Neuron (in vitro differentiated cells): ENCODE measurements around the gene PSTPIP2.
"Not testable (repeated sequence)": the region's sequence is repeated elsewhere in the genome, so short reads cannot be mapped to it uniquely, and the experiment has no call there.

Experiments
- H2AFZ ChIP-seq: one replicate; pipeline ENCODE4 v1.6.1; 2013; ENCODE audit warnings: low read depth, mild to moderate bottlenecking, inconsistent platforms, low read length, moderate library complexity
- H3K27me3 ChIP-seq: one replicate; pipeline ENCODE4 v1.6.1; 2013; ENCODE audit warnings: low read length; ENCODE audit not compliant: insufficient read depth
- H3K36me3 ChIP-seq: one replicate; pipeline ENCODE4 v1.6.1; 2013; ENCODE audit warnings: low read length; ENCODE audit not compliant: insufficient read depth
- H3K4me1 ChIP-seq: one replicate; pipeline ENCODE4 v1.6.1; 2013; ENCODE audit warnings: low read length; ENCODE audit not compliant: insufficient read depth
- H3K4me3 ChIP-seq: 2 replicates; pipeline ENCODE4 v1.5.1; 2013; ENCODE audit warnings: mild to moderate bottlenecking, low read length, moderate library complexity
- H3K9me3 ChIP-seq: one replicate; pipeline ENCODE4 v1.6.1; 2013; ENCODE audit warnings: low read length

Gene PSTPIP2

DNA sequence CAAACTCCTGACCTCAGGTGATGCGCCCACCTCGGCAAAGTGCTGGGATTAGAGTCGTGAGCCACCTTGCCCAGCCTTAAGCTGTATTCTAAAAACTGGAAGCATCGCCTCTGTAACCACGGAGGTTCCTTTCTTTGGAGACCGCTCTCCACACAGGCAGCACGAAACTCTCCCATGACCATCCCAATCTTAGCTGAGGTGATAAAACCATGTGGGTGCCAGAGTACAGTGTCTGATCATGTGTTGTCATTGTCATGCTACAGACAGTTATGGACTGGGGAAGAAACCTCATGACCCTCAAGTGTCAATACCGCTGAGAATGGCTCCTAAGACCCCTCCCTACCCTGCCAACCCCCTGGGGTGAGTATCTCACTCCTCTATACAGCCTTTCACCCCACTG is 63.5 kb downstream of the PSTPIP2 start:
- Histone ChIP-seq H3K27me3 (no peaks in the 10 kb centered on the region), H3K4me1 (no peaks in the 10 kb centered on the region), H2AFZ (no peak overlapping the region), H3K9me3 (peaks cover 2% of the 10 kb centered on the region), H3K36me3 (peaks cover 4% of the 10 kb centered on the region), H3K4me3 (no peak overlapping the region)

DNA sequence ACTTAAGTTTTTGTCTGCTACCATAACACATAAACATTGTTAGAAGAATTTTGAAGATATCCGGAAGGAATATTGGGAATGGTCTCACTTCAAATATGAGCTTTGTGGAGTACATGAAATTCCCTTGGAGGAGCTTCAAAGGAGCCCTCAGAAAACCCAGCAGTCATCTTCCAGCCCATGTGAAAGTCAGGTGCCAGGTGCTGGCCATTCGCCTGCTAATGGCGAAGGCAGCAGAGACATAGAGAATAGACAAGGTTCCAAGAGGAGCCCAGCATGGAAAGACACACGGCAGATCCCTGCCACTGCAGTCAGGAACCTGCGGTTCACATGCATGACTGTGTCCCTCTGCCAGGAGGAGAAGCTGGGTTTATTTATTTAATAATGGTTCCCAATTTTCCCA is 64.9 kb downstream of the PSTPIP2 start:
- H2AFZ ChIP-seq: no peak overlapping the region
- peaks cover 4% of the 10 kb centered on the region for H3K36me3 ChIP-seq
- peaks cover 5% of the 10 kb centered on the region for H3K9me3 ChIP-seq
- no peaks in the 10 kb centered on the region for H3K4me1 ChIP-seq
- H3K27me3 ChIP-seq: no peaks in the 10 kb centered on the region
- no peak overlapping the region for H3K4me3 ChIP-seq

DNA sequence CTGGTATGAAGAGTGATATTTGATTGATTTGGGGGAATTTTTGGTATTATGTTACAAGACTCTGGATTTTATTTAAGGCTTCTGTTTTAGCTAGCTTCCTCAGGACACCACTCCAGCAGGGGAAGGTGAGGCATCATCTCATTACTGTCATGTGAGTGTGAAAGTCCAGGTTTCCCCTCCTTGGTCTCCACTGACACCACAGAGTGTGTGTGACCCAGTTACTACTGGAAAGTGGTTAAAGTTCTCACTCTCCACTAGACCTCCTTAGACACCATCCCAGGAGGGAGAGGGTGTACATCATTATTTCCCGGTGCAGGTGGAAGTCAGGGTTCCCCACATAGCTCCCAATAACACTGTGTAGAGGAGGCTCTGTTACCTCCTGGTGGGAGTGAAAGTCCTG is 69.1 kb downstream of the PSTPIP2 start:
- Histone ChIP-seq H3K4me1 (no peaks in the 10 kb centered on the region), H3K9me3 (peaks cover 5% of the 10 kb centered on the region), H3K4me3 (no peak overlapping the region), H3K27me3 (no peaks in the 10 kb centered on the region), H3K36me3 (no peaks in the 10 kb centered on the region), H2AFZ (no peak overlapping the region)

DNA sequence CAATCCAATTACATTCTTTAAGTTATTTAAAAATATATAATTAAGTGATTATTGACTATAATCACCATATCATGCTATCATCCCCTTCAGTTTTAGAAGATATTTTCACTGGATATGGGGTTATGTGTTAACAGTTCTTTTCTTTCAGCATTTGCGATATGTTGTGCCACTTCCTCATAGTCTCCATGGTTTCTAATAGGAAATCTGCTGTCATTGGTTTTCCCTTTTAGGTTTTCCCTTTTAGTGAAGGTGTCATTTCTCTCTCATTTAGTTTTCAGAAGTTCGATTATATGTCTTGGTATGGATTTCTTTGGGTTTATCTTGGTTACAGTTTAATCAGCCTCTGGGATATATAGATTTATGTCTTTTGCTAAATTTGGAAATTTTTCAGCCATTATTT is 70.2 kb downstream of the PSTPIP2 start:
- H3K9me3 ChIP-seq: peaks cover 5% of the 10 kb centered on the region
- no peaks in the 10 kb centered on the region for H3K27me3 ChIP-seq
- H3K4me3 ChIP-seq: no peak overlapping the region
- no peaks in the 10 kb centered on the region for H3K36me3 ChIP-seq
- H3K4me1 ChIP-seq: no peaks in the 10 kb centered on the region
- H2AFZ ChIP-seq: no peak overlapping the region

DNA sequence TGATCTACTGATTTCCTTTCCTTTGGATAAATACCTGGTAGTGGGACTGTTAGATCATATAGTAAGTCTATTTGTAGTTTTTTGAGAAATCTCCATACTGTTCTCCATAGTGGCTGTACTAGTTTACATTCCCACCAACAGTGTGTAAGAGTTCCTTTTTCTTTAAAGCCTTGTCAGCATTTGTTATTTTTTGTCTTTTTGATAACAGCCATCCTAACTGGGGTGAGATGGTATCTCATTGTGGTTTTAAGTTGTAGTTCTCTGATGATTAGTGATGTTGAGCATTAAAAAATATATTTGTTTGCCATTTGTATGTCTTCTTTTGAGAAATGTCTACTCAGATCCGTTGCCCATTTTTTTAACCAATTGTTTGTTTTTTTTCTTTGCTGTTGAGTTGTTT is 71.0 kb downstream of the PSTPIP2 start:
- Histone ChIP-seq H3K9me3 (peaks cover 5% of the 10 kb centered on the region), H3K4me1 (no peaks in the 10 kb centered on the region), H2AFZ (no peak overlapping the region), H3K27me3 (no peaks in the 10 kb centered on the region), H3K4me3 (no peak overlapping the region), H3K36me3 (no peaks in the 10 kb centered on the region)

DNA sequence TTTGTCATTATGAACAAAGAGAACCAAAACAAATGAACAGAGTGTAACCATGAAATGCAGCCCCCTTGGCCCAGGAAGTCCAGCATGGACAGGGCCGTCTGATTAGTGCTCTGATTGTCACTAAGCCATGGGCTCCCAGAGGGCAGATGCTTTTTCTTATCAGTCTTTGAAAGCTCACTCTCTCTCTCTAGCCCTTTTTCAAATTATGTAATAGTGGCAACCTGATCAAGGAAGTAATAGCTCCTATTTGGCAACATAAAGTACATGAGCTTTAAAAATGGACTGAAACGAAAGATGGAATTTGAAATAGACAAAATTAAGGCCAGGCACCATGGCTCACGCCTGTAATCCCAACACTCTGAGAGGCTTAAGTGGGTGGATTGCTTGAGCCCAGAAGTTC is 72.5 kb downstream of the PSTPIP2 start:
- peaks cover 5% of the 10 kb centered on the region for H3K9me3 ChIP-seq
- H2AFZ ChIP-seq: no peak overlapping the region
- H3K36me3 ChIP-seq: no peaks in the 10 kb centered on the region
- H3K4me1 ChIP-seq: no peaks in the 10 kb centered on the region
- H3K4me3 ChIP-seq: no peak overlapping the region
- no peaks in the 10 kb centered on the region for H3K27me3 ChIP-seq

DNA sequence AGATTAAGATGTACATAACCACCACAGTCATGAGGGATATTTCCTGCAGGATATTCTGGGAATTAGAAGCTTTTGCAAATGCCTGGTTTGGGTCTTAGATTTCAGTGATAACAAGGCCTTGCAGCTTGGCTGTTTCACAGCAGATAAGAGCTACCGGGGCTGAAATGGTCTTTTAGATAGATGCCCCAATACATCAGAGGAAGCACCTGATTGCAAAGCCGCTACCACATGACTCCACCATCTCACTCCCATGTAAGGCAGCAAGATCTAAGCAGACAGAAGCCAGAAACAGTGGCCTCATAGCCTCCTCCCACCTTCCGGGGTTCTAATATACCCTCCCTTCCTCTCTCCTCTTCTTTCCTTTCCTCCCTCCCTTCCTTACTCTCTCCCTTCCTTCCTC is 73.8 kb downstream of the PSTPIP2 start:
- Histone ChIP-seq H3K4me1 (no peaks in the 10 kb centered on the region), H3K4me3 (no peak overlapping the region), H2AFZ (no peak overlapping the region), H3K9me3 (peaks cover 3% of the 10 kb centered on the region), H3K36me3 (no peaks in the 10 kb centered on the region), H3K27me3 (no peaks in the 10 kb centered on the region)

DNA sequence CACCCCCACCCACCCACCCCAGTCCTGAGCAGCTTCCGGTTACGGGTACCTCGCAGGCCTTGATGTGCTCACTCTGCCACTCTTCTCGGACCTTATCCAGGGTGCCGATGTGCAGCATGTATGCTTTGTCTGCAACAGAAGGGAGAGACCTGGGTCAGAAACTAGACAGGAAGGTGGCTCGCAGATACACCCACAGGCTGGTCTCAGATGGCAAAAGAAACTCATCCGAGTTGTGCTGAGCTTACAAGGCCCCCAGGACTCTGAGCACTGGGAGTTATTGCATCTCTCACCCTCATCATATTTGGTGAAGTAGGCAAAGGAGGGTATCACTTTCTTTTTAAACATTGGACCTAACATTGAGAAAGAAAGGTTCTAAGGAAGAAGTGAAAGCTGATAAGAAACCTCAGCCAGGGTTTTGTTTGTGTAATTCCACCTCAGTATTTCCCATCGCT is 74.3 kb downstream of the PSTPIP2 start:
- H3K4me1 ChIP-seq: no peaks in the 10 kb centered on the region
- H3K9me3 ChIP-seq: peaks cover 3% of the 10 kb centered on the region
- no peak overlapping the region for H2AFZ ChIP-seq
- H3K4me3 ChIP-seq: no peak overlapping the region
- no peaks in the 10 kb centered on the region for H3K36me3 ChIP-seq
- H3K27me3 ChIP-seq: no peaks in the 10 kb centered on the region

DNA sequence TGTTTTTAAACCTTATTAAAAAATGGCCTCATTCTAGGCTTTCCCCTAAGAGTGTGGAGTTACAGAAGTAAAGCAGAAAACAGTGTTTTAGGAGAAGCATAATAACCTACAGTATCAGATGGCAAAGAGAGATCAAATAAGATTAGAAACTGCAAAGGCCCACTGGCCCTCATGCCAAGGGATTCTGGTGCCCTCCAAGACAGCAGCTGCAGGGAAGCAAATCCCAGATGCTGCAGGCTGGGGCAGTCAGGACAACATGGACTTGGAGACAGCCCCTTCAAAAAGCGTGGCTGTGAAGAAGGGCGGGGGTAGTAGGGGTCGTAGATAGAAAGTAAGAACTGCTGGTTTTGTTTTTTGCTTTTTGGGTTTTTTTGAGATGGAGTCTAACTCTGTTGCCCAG is 76.6 kb downstream of the PSTPIP2 start:
- no peaks in the 10 kb centered on the region for H3K36me3 ChIP-seq
- no peaks in the 10 kb centered on the region for H3K4me1 ChIP-seq
- no peak overlapping the region for H2AFZ ChIP-seq
- no peaks in the 10 kb centered on the region for H3K9me3 ChIP-seq
- no peak overlapping the region for H3K4me3 ChIP-seq
- H3K27me3 ChIP-seq: no peaks in the 10 kb centered on the region

DNA sequence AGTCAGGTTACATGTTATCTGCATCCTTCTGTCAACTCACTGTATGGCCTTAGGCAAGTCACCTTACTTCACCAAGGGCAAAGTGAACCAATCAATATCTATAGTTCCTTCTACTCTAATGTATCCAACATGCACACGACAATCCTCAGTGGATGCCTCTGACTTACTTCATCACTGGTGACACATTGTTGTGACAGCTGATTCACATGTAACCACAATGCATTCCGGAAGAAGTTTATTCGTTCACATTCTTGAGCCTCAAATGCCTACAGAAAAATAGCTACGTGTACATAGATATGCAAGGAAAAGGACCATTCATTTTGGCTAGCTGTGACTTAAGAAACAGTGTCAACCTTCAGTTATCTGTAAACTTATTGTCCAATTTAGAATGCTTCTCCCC is 78.6 kb downstream of the PSTPIP2 start:
- H3K9me3 ChIP-seq: peaks cover 4% of the 10 kb centered on the region
- no peaks in the 10 kb centered on the region for H3K4me1 ChIP-seq
- H3K36me3 ChIP-seq: no peaks in the 10 kb centered on the region
- no peaks in the 10 kb centered on the region for H3K27me3 ChIP-seq
- no peak overlapping the region for H2AFZ ChIP-seq
- H3K4me3 ChIP-seq: no peak overlapping the region

DNA sequence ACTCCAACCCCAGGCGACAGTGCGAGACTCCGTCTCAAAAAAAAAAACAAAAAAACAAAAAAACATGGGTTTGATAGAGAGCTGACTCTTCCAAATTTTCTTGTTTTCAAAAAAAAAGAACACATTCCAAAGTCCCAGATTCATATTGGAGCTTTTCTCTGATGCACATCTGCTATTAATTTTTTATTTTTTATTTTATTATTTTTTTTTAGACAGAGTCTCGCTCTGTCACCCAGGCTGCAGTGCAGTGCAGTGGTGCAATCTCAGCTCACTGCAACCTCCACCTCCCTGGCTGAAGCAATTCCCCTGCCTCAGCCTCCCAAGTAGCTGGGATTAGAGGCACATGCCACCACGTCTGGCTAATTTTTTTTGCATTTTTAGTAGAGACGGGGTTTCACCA is 79.5 kb downstream of the PSTPIP2 start:
- H3K4me3 ChIP-seq, H3K36me3 ChIP-seq, H3K9me3 ChIP-seq, H3K27me3 ChIP-seq, H2AFZ ChIP-seq, H3K4me1 ChIP-seq: not testable (repeated sequence)

DNA sequence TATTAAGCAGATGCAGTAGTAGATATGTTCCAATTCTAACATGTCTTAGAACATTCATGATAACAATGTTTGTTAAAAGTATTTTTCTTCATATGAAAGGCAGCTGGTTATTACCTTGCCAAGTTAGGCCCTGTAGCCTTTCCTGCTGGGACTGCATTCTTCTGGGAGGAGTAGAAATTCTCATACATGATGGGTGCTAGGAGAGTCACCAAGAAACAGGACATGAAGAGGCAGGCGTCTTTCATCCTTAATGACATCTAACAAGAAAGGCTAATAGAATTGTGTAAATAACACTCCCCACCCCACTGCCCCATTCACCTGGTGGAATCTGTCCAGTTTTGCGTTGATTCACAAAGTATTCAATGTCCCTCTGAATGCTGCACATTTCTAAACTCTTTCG is 80.3 kb downstream of the PSTPIP2 start:
- Histone ChIP-seq H3K4me3 (no peak overlapping the region), H2AFZ (no peak overlapping the region), H3K9me3 (peaks cover 4% of the 10 kb centered on the region), H3K27me3 (no peaks in the 10 kb centered on the region), H3K4me1 (no peaks in the 10 kb centered on the region), H3K36me3 (no peaks in the 10 kb centered on the region)

DNA sequence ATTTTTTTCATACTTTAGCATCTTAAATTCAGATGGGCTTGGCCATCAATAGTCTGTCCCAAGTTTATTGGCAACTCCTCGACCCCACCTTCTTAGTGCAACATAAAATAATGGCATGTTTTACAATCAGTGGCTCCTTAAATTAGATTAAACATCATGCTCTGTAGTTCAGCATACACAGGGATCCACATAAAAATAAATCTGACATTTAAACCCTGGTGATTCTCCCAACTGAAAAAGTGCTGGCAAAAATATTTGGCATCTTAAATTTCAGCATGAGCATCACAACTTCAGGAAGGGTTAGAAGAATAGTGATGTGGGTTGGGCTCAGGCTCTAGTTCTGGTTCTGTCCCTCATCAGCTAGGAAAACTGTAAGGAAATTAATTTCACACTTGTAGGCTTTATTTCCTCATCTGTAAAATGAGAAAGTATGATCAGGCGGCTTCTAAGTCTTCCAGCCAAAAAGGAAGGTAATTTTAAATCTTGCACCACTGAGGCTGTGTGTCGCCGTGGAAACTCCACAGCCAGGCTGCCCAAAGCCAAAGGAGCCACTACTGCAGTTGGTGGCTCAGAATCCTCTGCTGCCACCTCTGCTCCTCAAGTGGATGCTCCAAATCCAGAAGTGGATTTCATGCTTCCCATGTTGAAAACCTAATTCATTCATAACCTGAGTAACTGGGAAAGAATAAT is 87.4 kb downstream of the PSTPIP2 start:
- Histone ChIP-seq H3K4me1 (no peaks in the 10 kb centered on the region), H2AFZ (no peak overlapping the region), H3K36me3 (no peaks in the 10 kb centered on the region), H3K27me3 (no peaks in the 10 kb centered on the region), H3K4me3 (no peak overlapping the region), H3K9me3 (peaks cover 2% of the 10 kb centered on the region)

DNA sequence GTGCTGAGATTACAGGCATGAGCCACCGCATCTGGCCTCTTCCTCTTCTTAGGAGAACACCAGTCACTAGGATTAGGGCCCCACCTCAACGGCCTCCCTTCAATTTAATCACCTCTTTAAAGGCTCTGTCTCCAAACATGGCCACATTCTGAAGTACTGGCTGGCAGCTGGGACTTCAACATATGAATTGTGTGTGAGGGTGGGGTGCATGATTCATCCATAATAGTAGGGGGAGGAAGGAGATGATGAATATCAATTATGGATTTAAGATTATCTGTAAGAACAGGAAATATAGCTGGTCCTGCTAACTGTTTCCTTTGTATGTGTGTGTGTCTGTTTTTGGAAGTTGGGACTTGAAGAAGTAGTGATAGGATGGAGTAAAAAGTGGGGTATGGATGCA is 90.2 kb downstream of the PSTPIP2 start:
- no peak overlapping the region for H3K4me3 ChIP-seq

More for the DNA sequence above, 90.2 kb downstream of the PSTPIP2 start:
- Histone ChIP-seq H3K4me1 (no peaks in the 10 kb centered on the region), H3K9me3 (no peaks in the 10 kb centered on the region), H3K27me3 (no peaks in the 10 kb centered on the region), H2AFZ (no peak overlapping the region), H3K36me3 (no peaks in the 10 kb centered on the region)
